SJSA1 (cell line): Measurements from ENCODE around the gene NKG7. TPM values are rescaled to one million over a fixed set of nuclear protein-coding genes. Genes with fewer than 3 reads are reported as not detected.
"Not testable (repeated sequence)": the region's sequence is repeated elsewhere in the genome, so short reads cannot be mapped to it uniquely, and the experiment has no call there.

ENCODE experiments used
- DNase-seq, 2 experiments: peaks; one replicate each; pipeline ENCODE4 v3.0.0-alpha.2; 2015 to 2020; ENCODE audit warnings: low spot score in 2 of 2, low read depth in 1 of 2
- H3K27ac ChIP-seq: fragments of 250-450 bp; sonication (Bioruptor Pico); 2 replicates; pipeline ENCODE4 v1.5.1; 2020; ENCODE audit warnings: mild to moderate bottlenecking, moderate library complexity
- H3K27me3 ChIP-seq: fragments of 250-450 bp; sonication (Bioruptor Pico); replicated peaks from 2 replicates; pipeline ENCODE4 v1.5.1; 2020; ENCODE audit warnings: mild to moderate bottlenecking, moderate library complexity
- H3K36me3 ChIP-seq: fragments of 250-450 bp; sonication (Bioruptor Pico); 2 replicates; pipeline ENCODE4 v1.5.1; 2020; ENCODE audit warnings: mild to moderate bottlenecking
- H3K4me1 ChIP-seq: fragments of 250-450 bp; sonication (Bioruptor Pico); replicated peaks from 2 replicates; pipeline ENCODE4 v1.6.1; 2021; ENCODE audit warnings: mild to moderate bottlenecking
- H3K4me3 ChIP-seq: fragments of 250-450 bp; sonication (Bioruptor Pico); 2 replicates; pipeline ENCODE4 v1.5.1; 2020; ENCODE audit warnings: mild to moderate bottlenecking
- H3K9me3 ChIP-seq: fragments of 250-450 bp; sonication (Bioruptor Pico); replicated peaks from 2 replicates; pipeline ENCODE4 v1.5.1; 2020; ENCODE audit warnings: mild to moderate bottlenecking
- total RNA-seq: library from RNA; depleted of rRNA; stranded (reverse); fragments of >200 nt; shearing (Covaris generic); gene quantifications from 2 replicates; pipeline ENCODE4 v1.2.3, GENCODE V29; 2014; rRNA removed

The NKG7 gene, protein sequence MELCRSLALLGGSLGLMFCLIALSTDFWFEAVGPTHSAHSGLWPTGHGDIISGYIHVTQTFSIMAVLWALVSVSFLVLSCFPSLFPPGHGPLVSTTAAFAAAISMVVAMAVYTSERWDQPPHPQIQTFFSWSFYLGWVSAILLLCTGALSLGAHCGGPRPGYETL
- not detected in 2 replicates for total RNA-seq

- H3K27ac ChIP-seq = no peak within 1 kb of the TSS
- no peaks in the 10 kb centered on the region for H3K27me3 ChIP-seq
- peaks cover 1% of the 10 kb centered on the region for H3K36me3 ChIP-seq
- no peak within 1 kb of the TSS for H3K4me3 ChIP-seq
- no peak for DNase-seq
- H3K4me1 ChIP-seq = peaks cover 8% of the 10 kb centered on the region
- H3K9me3 ChIP-seq = no peaks in the 10 kb centered on the region
Measured at GRCh38 chr19:51372649-51373504, at the start of gene NKG7. TSS of gene NKG7 (minus strand) at chr19:51372654. CDS start at chr19:51372535, 119 bp downstream.

DNA sequence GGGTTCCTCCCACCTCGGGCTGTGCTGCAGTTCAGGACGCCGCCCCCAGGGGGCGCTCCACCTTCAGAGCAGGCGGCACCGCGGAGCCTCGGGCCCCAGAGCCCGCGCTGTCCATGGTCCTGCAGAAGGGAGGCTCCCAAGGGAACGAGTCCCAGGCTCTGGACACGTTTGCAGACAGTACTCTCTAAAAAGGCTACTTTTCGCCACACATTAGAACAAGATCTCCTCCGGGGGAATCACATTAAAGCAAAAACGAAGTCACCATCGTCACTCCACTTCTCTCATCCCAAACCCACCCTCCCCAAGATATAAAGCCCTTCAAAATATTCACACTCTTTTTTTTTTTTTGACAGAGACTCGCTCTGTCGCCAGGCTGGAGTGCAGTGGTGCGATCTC, 49.6 kb upstream of the NKG7 start:
- no peaks in the 10 kb centered on the region for H3K4me1 ChIP-seq
- H3K27ac ChIP-seq = no peak overlapping the region
- no peaks in the 10 kb centered on the region for H3K36me3 ChIP-seq
- no peaks in the 10 kb centered on the region; the same call in 1 of the 2 replicates for H3K9me3 ChIP-seq
- no peak overlapping the region for H3K4me3 ChIP-seq
- H3K27me3 ChIP-seq = no peaks in the 10 kb centered on the region
- peak; percentile 52 to 83 for DNase-seq

- Histone ChIP-seq H3K27me3 (no peaks in the 10 kb centered on the region), H3K4me3 (no peak overlapping the region), H3K36me3 (no peaks in the 10 kb centered on the region), H3K4me1 (no peaks in the 10 kb centered on the region), H3K27ac (no peak overlapping the region), H3K9me3 (no peaks in the 10 kb centered on the region; the same call in 1 of the 2 replicates)
- DNase-seq = no peak
Measured at GRCh38 chr19:51421229-51422052, 49.0 kb upstream of the NKG7 start.

DNA sequence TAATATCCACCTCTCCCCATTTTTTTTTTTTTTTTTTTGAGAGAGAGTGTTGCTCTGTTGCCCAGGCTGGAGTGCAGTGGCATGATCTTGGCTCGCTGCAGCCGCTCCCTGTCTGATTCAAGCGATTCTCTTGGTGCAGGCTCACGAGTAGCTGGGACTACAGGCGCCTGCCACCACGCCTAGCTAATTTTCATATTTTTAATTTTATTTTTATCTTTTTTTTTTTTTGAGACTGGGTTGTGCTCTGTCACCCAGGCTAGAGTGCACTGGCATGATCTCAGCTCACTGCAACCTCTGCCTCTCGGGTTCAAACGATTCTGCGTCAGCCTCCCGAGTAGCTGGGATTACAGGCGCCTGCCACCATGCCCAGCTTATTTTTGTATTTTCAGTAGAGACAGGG, 48.1 kb upstream of the NKG7 start:
- H3K27ac ChIP-seq, DNase-seq: not testable (repeated sequence)

GRCh38 chr19:51418707-51419106, 46.3 kb upstream of the NKG7 start:
- Histone ChIP-seq H3K4me1 (no peaks in the 10 kb centered on the region), H3K9me3 (no peaks in the 10 kb centered on the region; the same call in 1 of the 2 replicates), H3K36me3 (no peaks in the 10 kb centered on the region), H3K27me3 (no peaks in the 10 kb centered on the region), H3K4me3 (no peak overlapping the region), H3K27ac (no peak overlapping the region)
- DNase-seq = no peak

More for the DNA sequence above, 48.1 kb upstream of the NKG7 start:
- not testable (repeated sequence) for H3K4me3 ChIP-seq, H3K4me1 ChIP-seq, H3K27me3 ChIP-seq, H3K9me3 ChIP-seq, H3K36me3 ChIP-seq

GRCh38 chr19:51417810-51418157, 45.3 kb upstream of the NKG7 start:
- H3K27ac ChIP-seq = no peak overlapping the region
- no peak for DNase-seq
- no peaks in the 10 kb centered on the region for H3K4me1 ChIP-seq

GRCh38 chr19:51417107-51417809, 44.8 kb upstream of the NKG7 start, which contains the start of gene SIGLEC10:
TSS of gene SIGLEC10 (minus strand) at chr19:51417642. CDS start at chr19:51417581, 61 bp downstream.
- H3K4me1 ChIP-seq = no peaks in the 10 kb centered on the region
- H3K27ac ChIP-seq = no peak within 1 kb of the TSS
- H3K9me3 ChIP-seq = no peaks in the 10 kb centered on the region; the same call in 1 of the 2 replicates
- H3K4me3 ChIP-seq = no peak within 1 kb of the TSS
- H3K36me3 ChIP-seq = no peaks in the 10 kb centered on the region
- DNase-seq = no peak
- H3K27me3 ChIP-seq = no peaks in the 10 kb centered on the region

More at GRCh38 chr19:51417810-51418157, 45.3 kb upstream of the NKG7 start:
- no peaks in the 10 kb centered on the region for H3K36me3 ChIP-seq
- H3K27me3 ChIP-seq = no peaks in the 10 kb centered on the region
- no peaks in the 10 kb centered on the region; the same call in 1 of the 2 replicates for H3K9me3 ChIP-seq
- H3K4me3 ChIP-seq = no peak overlapping the region

- DNase-seq, H3K4me1 ChIP-seq, H3K9me3 ChIP-seq, H3K36me3 ChIP-seq, H3K4me3 ChIP-seq, H3K27ac ChIP-seq, H3K27me3 ChIP-seq: not testable (repeated sequence)
Measured at GRCh38 chr19:51416422-51416821, 44.0 kb upstream of the NKG7 start.

- no peaks in the 10 kb centered on the region for H3K27me3 ChIP-seq
- H3K9me3 ChIP-seq = no peaks in the 10 kb centered on the region
- H3K36me3 ChIP-seq = no peaks in the 10 kb centered on the region
- no peaks in the 10 kb centered on the region for H3K4me1 ChIP-seq
- no peak overlapping the region for H3K27ac ChIP-seq
- no peak overlapping the region for H3K4me3 ChIP-seq
- no peak for DNase-seq
Measured at GRCh38 chr19:51415187-51415586, 42.7 kb upstream of the NKG7 start.

- H3K27me3 ChIP-seq = no peaks in the 10 kb centered on the region
- H3K27ac ChIP-seq = no peak overlapping the region
- no peaks in the 10 kb centered on the region for H3K9me3 ChIP-seq
- no peaks in the 10 kb centered on the region for H3K4me1 ChIP-seq
- no peaks in the 10 kb centered on the region for H3K36me3 ChIP-seq
- no peak overlapping the region for H3K4me3 ChIP-seq
- no peak for DNase-seq
Measured at GRCh38 chr19:51410950-51411748, 38.7 kb upstream of the NKG7 start.

DNA sequence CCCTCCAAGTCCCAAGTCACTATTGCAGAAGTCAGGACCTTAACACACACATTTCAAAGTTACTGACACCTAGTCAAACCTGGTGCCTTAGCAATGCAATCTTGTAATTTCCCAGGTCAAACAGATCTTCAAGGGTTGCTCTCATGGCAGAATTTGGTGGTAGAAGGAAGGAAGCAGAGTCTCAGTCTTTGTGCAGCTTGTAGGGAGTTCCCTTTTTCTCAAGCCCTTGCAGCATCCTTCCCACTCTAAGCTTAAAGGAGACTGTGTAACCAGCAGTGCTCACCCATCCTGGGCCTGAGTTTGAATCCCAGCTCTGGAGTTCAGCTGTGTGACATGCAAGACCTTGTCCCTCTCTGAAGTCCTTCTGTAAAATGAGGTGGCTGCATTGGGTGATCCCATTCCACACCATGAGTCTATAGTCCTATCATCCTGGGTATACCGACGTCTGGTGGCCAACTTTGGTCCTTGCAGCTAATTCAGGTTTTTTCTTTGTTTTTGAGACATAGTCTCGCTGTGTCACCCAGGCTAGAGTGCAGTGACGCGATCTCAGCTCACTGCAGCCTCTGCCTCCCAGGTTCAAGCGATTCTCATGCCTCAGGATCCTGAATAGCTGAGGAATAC, 35.2 kb upstream of the NKG7 start:
- Histone ChIP-seq H3K27ac (no peak overlapping the region), H3K9me3 (no peaks in the 10 kb centered on the region), H3K27me3 (no peaks in the 10 kb centered on the region), H3K4me1 (no peaks in the 10 kb centered on the region), H3K36me3 (no peaks in the 10 kb centered on the region), H3K4me3 (no peak overlapping the region)
- DNase-seq = no peak

DNA sequence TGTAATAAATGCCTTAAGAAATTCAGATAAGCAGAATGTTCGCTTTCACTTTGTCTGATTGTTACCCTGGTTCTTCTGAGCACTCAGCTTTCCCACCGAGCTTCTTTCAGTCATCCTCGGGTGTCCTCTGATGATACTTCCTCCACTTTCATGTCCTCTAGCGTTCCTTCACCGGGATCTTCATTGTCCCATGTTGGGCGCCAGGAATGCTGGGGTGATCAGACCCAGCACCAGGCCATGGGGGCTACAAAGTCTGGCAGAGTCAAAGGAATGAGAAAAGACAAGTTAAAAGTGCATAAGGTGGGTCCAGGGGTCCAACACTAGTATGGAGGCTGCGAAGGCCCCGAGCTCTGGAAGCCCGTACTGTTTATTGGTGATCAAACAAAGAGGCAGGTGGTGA, 29.7 kb upstream of the NKG7 start:
- Histone ChIP-seq H3K27ac (no peak overlapping the region), H3K4me1 (no peaks in the 10 kb centered on the region)
- no peak for DNase-seq

More for the DNA sequence above, 29.7 kb upstream of the NKG7 start:
- no peak overlapping the region for H3K4me3 ChIP-seq
- no peaks in the 10 kb centered on the region for H3K27me3 ChIP-seq
- H3K9me3 ChIP-seq = peaks cover 6% of the 10 kb centered on the region; the same call in 1 of the 2 replicates
- H3K36me3 ChIP-seq = no peaks in the 10 kb centered on the region
